K562 (cell line): Measurements from ENCODE around the gene SPTBN4. TPM values are rescaled to one million over a fixed set of nuclear protein-coding genes. Genes with fewer than 3 reads are reported as not detected.
A peak's percentile ranks its signal among the peaks of the same experiment; 100 is the strongest.

ENCODE experiments used
- ATAC-seq: fragments of 200-7000 bp; cut with Tn5 transposase; 3 replicates; pipeline ENCODE4 v1.9.1; 2020; ENCODE audit warnings: moderate library complexity
- BruUV-seq: library from RNA; stranded (reverse); fragments of 400-500 nt; replicated peaks from 2 replicates; lab custom pipeline; 2021; lab: Mats Ljungman, UMichigan
- CTCF ChIA-PET: fragments of 300-600 bp; formaldehyde crosslinking; extraction: SDS; loops from one replicate; lab custom pipeline; 2021; ENCODE audit warnings: low intra/inter-chr PET ratio; lab: Yijun Ruan, JAX
- POLR2A ChIA-PET: fragments of 300-600, 350-650 bp; sonication (Branson Sonifier 250); formaldehyde crosslinking; extraction: SDS; loops from one replicate; lab custom pipeline; 2021; ENCODE audit warnings: antibody characterized with exemption, inconsistent platforms; lab: Yijun Ruan, JAX
- DNase-seq, 4 experiments: peaks; one replicate each; pipeline versions ENCODE4 v3.0.0 to v3.0.0-alpha.2; 2011 to 2018; ENCODE audit warnings: low spot score in 3 of 4, mixed read lengths in 3 of 4; ENCODE audit errors: extremely low read depth in 1 of 4
- FAIRE-seq: peaks from 2 replicates; lab custom pipeline; 2011; peaks lifted over from hg19 to GRCh38; lab: Jason Lieb, UNC
- H2AFZ ChIP-seq: 2 replicates; pipeline ENCODE4 v1.6.0; 2011; ENCODE audit warnings: low read depth, low read length, control low read depth, inconsistent platforms
- H3K27ac ChIP-seq: fragments of 200-600 bp; 3 replicates; pipeline ENCODE4 v1.8.0; 2011; ENCODE audit warnings: low read depth, mild to moderate bottlenecking, control low read depth, inconsistent platforms, low read length, moderate library complexity, mixed read lengths; ENCODE audit errors: extremely low read depth
- H3K27me3 ChIP-seq, 2 experiments: fragments of 300-600 bp in 1 of 2; 2 replicates in 1 of 2; 3 replicates in 1 of 2; pipeline versions ENCODE4 v1.6.0 to v1.8.0; 2011; ENCODE audit warnings: inconsistent platforms in 2 of 2, low read length in 2 of 2, mild to moderate bottlenecking in 1 of 2, mixed read lengths in 1 of 2, moderate library complexity in 1 of 2; ENCODE audit not compliant: control insufficient read depth in 2 of 2, insufficient read depth in 2 of 2
- H3K36me3 ChIP-seq: fragments of 300-600 bp; 3 replicates; pipeline ENCODE4 v1.8.0; 2011; ENCODE audit warnings: mild to moderate bottlenecking, low read length, inconsistent platforms; ENCODE audit not compliant: control insufficient read depth, insufficient read depth
- H3K4me1 ChIP-seq, 2 experiments: fragments of 200-600 bp in 1 of 2; replicated peaks in 1 of 2; 2 replicates in 1 of 2; 3 replicates in 1 of 2; pipeline versions ENCODE4 v1.5.1 to v1.8.0; 2011; ENCODE audit warnings: inconsistent platforms in 2 of 2, low read length in 2 of 2, mild to moderate bottlenecking in 1 of 2, mixed read lengths in 1 of 2, moderate library complexity in 1 of 2; ENCODE audit not compliant: control insufficient read depth in 2 of 2, insufficient read depth in 2 of 2
- H3K4me2 ChIP-seq: 2 replicates; pipeline ENCODE4 v1.6.1; 2011; ENCODE audit warnings: low read length, control low read depth, inconsistent platforms, mixed read lengths; ENCODE audit not compliant: insufficient read depth
- H3K4me3 ChIP-seq: fragments of 200-600 bp; sonication (generic), shearing (Covaris generic); 2 replicates; pipeline ENCODE4 v1.5.1; 2016; ENCODE audit warnings: control low read depth, inconsistent platforms
- H3K79me2 ChIP-seq: fragments of 200-600 bp; 3 replicates; pipeline ENCODE4 v1.8.0; 2011; ENCODE audit warnings: low read length, inconsistent platforms; ENCODE audit not compliant: control insufficient read depth, insufficient read depth
- H3K9ac ChIP-seq, 2 experiments: 2 replicates each; pipeline versions ENCODE4 v1.6.0 to v1.6.1; 2011; ENCODE audit warnings: low read depth in 2 of 2, low read length in 2 of 2, control low read depth in 1 of 2, inconsistent platforms in 1 of 2, mild to moderate bottlenecking in 1 of 2, mixed read lengths in 1 of 2; ENCODE audit not compliant: insufficient read depth in 1 of 2
- H3K9me1 ChIP-seq: one replicate; pipeline ENCODE4 v1.6.0; 2011; ENCODE audit warnings: inconsistent platforms, mild to moderate bottlenecking, low read length, moderate library complexity; ENCODE audit not compliant: control insufficient read depth, insufficient read depth
- H3K9me3 ChIP-seq: replicated peaks from 2 replicates; pipeline ENCODE4 v1.5.1; 2011; ENCODE audit warnings: low read depth, low read length, inconsistent platforms; ENCODE audit not compliant: control insufficient read depth, insufficient read depth
- H4K20me1 ChIP-seq: replicated peaks from 2 replicates; pipeline ENCODE4 v1.6.1; 2011; ENCODE audit warnings: low read length, inconsistent platforms, mixed read lengths; ENCODE audit not compliant: control insufficient read depth, insufficient read depth
- EHMT2 ChIP-seq: fragments of 450-650 bp; IDR thresholded peaks from 2 replicates; pipeline ENCODE4 v1.6.1; 2018; ENCODE audit warnings: antibody characterized with exemption
- EP300 ChIP-seq: IDR thresholded peaks from 2 replicates; pipeline ENCODE4 v1.6.1; 2012; ENCODE audit warnings: low read length, improper control_type of control experiment
- GABPB2 ChIP-seq: fragments of 250-450 bp; sonication (Bioruptor Pico); conservative IDR thresholded peaks from 2 replicates; pipeline ENCODE4 v1.5.1; 2021; ENCODE audit warnings: mild to moderate bottlenecking
- MXI1 ChIP-seq: IDR thresholded peaks from 2 replicates; pipeline ENCODE4 v1.6.1; 2011; ENCODE audit warnings: low read depth, mild to moderate bottlenecking, improper control_type of control experiment, low read length
- RBM17 ChIP-seq: fragments of 200-400 bp; formaldehyde crosslinking; IDR thresholded peaks from 2 replicates; pipeline ENCODE4 v1.6.1; 2017; ENCODE audit warnings: low read depth, mild to moderate bottlenecking, low read length, borderline replicate concordance
- SRSF7 ChIP-seq: fragments of 200-400 bp; formaldehyde crosslinking; optimal IDR thresholded peaks from 2 replicates; pipeline ENCODE3; 2017; ENCODE audit warnings: mild to moderate bottlenecking, low read depth, low read length
- TAF7 ChIP-seq: fragments of 450-650 bp; IDR thresholded peaks from 2 replicates; pipeline ENCODE4 v1.6.1; 2016; ENCODE audit warnings: missing genetic modification characterization, missing compliant biosample characterization
- ZNF780A ChIP-seq: fragments of 250-450 bp; sonication (Bioruptor Pico); IDR thresholded peaks from 2 replicates; pipeline ENCODE4 v1.5.0; 2021; ENCODE audit warnings: mild to moderate bottlenecking
- whole genome bisulfite sequencing: fragments of 100-300 bp; shearing (Covaris generic); methylation state at CpG from one replicate; pipeline ENCODE4 v1.1.6; 2016; ENCODE audit warnings: low coverage, mixed read lengths; ENCODE audit not compliant: insufficient coverage; ENCODE audit errors: missing lambda C conversion rate; 5-methylcytosine and 5-hydroxymethylcytosine counted together
- in situ Hi-C: fragments of 300-500 bp; cut with MboI; formaldehyde crosslinking; loops from 4 replicates; pipeline ENCODE4 v1.15.0; 2018; ENCODE audit warnings: inconsistent platforms, mixed read lengths
- intact Hi-C: fragments of 100-400 bp; cut with micrococcal nuclease; formaldehyde crosslinking; loops from 2 replicates; pipeline ENCODE4 v1.14.2; 2022
- polyA plus RNA-seq, 8 experiments: library from polyadenylated mRNA; depleted of rRNA in 4 of 8; stranded (reverse) in 5 of 8; unstranded in 3 of 8; fragments of >200 nt; fragmentation: Nextera tagmentation in 2 of 8; fragmentation: Illumina TruSeq in 1 of 8; extraction: Ambion mirVana in 2 of 8; extraction: Trizol in 1 of 8; gene quantifications; 2 replicates each; pipeline versions ENCODE4 v1.2.1 to v1.2.3, GENCODE V29; 2011 to 2014; ENCODE audit warnings: inconsistent platforms in 1 of 8, missing spikeins in 1 of 8
- total RNA-seq, 7 experiments: library from RNA; depleted of rRNA in 6 of 7; stranded (reverse); fragments of >200 nt in 6 of 7; fragmentation: Illumina TruSeq in 2 of 7; extraction: Trizol in 2 of 7; gene quantifications; 2 replicates each; pipeline versions ENCODE4 v1.2.1 to v1.2.3, GENCODE V29; 2011 to 2021; ENCODE audit warnings: low replicate concordance in 1 of 7
- TF ChIP-seq, protein P1 (sequence below): fragments of 450-650 bp; formaldehyde crosslinking; IDR thresholded peaks from 2 replicates; pipeline ENCODE4 v1.4.0; 2022; ENCODE audit warnings: missing genetic modification characterization
- TF ChIP-seq, protein P2 (sequence below): sonication (generic); formaldehyde crosslinking; IDR thresholded peaks from 2 replicates; pipeline ENCODE4 v1.8.1; 2022; ENCODE audit warnings: missing genetic modification reagents
- TF ChIP-seq, protein P3 (sequence below): fragments of 450-650 bp; IDR thresholded peaks from 2 replicates; pipeline ENCODE4 v1.6.1; 2016
- TF ChIP-seq, protein P4 (sequence below): sonication (generic); formaldehyde crosslinking; IDR thresholded peaks from 2 replicates; pipeline ENCODE4 v1.4.0; 2020; ENCODE audit warnings: mild to moderate bottlenecking, missing genetic modification reagents
- TF ChIP-seq, protein P5 (sequence below), 3 experiments: IDR thresholded peaks in 2 of 3; conservative IDR thresholded peaks in 1 of 3; 2 replicates each; pipeline ENCODE4 v1.5.1; 2011 to 2012; ENCODE audit warnings: low read length in 3 of 3, mild to moderate bottlenecking in 3 of 3, control low read depth in 2 of 3, improper control_type of control experiment in 1 of 3, inconsistent platforms in 1 of 3, low read depth in 1 of 3, mixed read lengths in 1 of 3, moderate library complexity in 1 of 3; ENCODE audit not compliant: insufficient read depth in 2 of 3
- TF ChIP-seq, protein P6 (sequence below): fragments of 450-650 bp; conservative IDR thresholded peaks from 2 replicates; pipeline ENCODE4 v1.6.1; 2016; ENCODE audit warnings: missing genetic modification characterization, low read depth, mild to moderate bottlenecking, missing compliant biosample characterization, moderate library complexity

Gene SPTBN4
- total and polyA plus RNA-seq, 9 of the 15 experiments (the other 6 are each of a cell fraction or from before 2014, with no cell fraction given) = 0.01 to 1.5 (median 0.86) TPM

DNA sequence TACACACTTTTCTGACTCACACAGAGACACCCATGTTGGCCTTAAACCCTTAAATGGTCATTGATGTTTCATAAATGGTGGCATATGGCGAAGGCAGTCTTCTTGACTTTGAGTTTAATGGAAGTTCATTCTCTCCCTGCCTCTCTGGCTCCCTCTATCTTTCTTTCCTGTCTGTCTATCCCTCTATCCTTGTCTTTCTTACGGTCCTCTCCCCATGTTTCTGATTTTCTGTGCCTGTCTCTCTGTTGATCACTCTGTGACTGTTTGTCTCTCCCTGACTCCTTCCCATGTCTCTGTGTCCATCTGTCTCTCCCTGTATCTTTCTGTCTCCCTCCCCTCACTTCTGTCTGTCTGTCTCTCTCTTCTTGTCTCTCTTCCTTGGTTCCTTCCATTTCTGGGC, 66.7 kb downstream of the SPTBN4 start:
- ChIA-PET CTCF (no interaction called here), POLR2A (interaction anchor here (1.0 to 1.7 kb wide), 3 partner anchors 10 to 69 kb away, joined by 3 to 5 read pairs (median 5); no protein-coding TSS in a partner anchor)
- Histone ChIP-seq H4K20me1 (no peaks in the 10 kb centered on the region), H3K9me3 (no peaks in the 10 kb centered on the region), H3K4me2 (no peak overlapping the region), H3K4me3 (no peak overlapping the region), H3K27me3 (no peaks in the 10 kb centered on the region), H3K27ac (no peak overlapping the region), H3K9ac (no peak overlapping the region), H3K4me1 (peaks cover 15 to 36% of the 10 kb centered on the region in 2 experiments), H3K36me3 (no peaks in the 10 kb centered on the region), H2AFZ (no peak overlapping the region), H3K9me1 (no peaks in the 10 kb centered on the region), H3K79me2 (no peaks in the 10 kb centered on the region)
- in situ Hi-C loops = no loop called here
- FAIRE-seq (no peak), ATAC-seq (no peak), DNase-seq (no peak)
- no TSS peak for BruUV-seq
- WGBS = 21% methylated on average over 2 of the region's 2 CpGs
- intact Hi-C loops = no loop called here
- TF ChIP-seq, protein P1, sequence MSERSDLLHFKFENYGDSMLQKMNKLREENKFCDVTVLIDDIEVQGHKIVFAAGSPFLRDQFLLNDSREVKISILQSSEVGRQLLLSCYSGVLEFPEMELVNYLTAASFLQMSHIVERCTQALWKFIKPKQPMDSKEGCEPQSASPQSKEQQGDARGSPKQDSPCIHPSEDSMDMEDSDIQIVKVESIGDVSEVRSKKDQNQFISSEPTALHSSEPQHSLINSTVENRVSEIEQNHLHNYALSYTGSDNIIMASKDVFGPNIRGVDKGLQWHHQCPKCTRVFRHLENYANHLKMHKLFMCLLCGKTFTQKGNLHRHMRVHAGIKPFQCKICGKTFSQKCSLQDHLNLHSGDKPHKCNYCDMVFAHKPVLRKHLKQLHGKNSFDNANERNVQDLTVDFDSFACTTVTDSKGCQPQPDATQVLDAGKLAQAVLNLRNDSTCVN (CRISPR knock-in tag) = 0 out of 2 replicates have a peak, but pooled peaks have one; percentile 44
- TF ChIP-seq TAF7 = no peak
- TF ChIP-seq, protein P2, sequence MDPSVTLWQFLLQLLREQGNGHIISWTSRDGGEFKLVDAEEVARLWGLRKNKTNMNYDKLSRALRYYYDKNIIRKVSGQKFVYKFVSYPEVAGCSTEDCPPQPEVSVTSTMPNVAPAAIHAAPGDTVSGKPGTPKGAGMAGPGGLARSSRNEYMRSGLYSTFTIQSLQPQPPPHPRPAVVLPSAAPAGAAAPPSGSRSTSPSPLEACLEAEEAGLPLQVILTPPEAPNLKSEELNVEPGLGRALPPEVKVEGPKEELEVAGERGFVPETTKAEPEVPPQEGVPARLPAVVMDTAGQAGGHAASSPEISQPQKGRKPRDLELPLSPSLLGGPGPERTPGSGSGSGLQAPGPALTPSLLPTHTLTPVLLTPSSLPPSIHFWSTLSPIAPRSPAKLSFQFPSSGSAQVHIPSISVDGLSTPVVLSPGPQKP = no peak
- TF ChIP-seq MXI1 = no peak
- TF ChIP-seq GABPB2 = no peak
- TF ChIP-seq SRSF7 = no peak
- peak; percentile 90 for TF ChIP-seq EHMT2
- TF ChIP-seq, protein P3, sequence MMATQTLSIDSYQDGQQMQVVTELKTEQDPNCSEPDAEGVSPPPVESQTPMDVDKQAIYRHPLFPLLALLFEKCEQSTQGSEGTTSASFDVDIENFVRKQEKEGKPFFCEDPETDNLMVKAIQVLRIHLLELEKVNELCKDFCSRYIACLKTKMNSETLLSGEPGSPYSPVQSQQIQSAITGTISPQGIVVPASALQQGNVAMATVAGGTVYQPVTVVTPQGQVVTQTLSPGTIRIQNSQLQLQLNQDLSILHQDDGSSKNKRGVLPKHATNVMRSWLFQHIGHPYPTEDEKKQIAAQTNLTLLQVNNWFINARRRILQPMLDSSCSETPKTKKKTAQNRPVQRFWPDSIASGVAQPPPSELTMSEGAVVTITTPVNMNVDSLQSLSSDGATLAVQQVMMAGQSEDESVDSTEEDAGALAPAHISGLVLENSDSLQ = 0 out of 2 replicates have a peak, but pooled peaks have one; percentile 10
- TF ChIP-seq, protein P4, sequence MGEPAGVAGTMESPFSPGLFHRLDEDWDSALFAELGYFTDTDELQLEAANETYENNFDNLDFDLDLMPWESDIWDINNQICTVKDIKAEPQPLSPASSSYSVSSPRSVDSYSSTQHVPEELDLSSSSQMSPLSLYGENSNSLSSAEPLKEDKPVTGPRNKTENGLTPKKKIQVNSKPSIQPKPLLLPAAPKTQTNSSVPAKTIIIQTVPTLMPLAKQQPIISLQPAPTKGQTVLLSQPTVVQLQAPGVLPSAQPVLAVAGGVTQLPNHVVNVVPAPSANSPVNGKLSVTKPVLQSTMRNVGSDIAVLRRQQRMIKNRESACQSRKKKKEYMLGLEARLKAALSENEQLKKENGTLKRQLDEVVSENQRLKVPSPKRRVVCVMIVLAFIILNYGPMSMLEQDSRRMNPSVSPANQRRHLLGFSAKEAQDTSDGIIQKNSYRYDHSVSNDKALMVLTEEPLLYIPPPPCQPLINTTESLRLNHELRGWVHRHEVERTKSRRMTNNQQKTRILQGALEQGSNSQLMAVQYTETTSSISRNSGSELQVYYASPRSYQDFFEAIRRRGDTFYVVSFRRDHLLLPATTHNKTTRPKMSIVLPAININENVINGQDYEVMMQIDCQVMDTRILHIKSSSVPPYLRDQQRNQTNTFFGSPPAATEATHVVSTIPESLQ (CRISPR knock-in tag) = no peak
- TF ChIP-seq, protein P5, sequence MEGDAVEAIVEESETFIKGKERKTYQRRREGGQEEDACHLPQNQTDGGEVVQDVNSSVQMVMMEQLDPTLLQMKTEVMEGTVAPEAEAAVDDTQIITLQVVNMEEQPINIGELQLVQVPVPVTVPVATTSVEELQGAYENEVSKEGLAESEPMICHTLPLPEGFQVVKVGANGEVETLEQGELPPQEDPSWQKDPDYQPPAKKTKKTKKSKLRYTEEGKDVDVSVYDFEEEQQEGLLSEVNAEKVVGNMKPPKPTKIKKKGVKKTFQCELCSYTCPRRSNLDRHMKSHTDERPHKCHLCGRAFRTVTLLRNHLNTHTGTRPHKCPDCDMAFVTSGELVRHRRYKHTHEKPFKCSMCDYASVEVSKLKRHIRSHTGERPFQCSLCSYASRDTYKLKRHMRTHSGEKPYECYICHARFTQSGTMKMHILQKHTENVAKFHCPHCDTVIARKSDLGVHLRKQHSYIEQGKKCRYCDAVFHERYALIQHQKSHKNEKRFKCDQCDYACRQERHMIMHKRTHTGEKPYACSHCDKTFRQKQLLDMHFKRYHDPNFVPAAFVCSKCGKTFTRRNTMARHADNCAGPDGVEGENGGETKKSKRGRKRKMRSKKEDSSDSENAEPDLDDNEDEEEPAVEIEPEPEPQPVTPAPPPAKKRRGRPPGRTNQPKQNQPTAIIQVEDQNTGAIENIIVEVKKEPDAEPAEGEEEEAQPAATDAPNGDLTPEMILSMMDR (IDR thresholded peaks at IDR 0.05 in 2 of 3, conservative IDR thresholded peaks at IDR 0.05 in 1 of 3; ENCODE audit: insufficient read depth in 2 of 3, low read depth in 1 of 3, low read length in 3 of 3) = peak in 2 of 3 experiments; percentile 30 to 53; a peak in 2 of 6 replicates
- TF ChIP-seq EP300 = no peak
- no peak for TF ChIP-seq ZNF780A (CRISPR knock-in tag)
- TF ChIP-seq RBM17 = no peak
- TF ChIP-seq, protein P6, sequence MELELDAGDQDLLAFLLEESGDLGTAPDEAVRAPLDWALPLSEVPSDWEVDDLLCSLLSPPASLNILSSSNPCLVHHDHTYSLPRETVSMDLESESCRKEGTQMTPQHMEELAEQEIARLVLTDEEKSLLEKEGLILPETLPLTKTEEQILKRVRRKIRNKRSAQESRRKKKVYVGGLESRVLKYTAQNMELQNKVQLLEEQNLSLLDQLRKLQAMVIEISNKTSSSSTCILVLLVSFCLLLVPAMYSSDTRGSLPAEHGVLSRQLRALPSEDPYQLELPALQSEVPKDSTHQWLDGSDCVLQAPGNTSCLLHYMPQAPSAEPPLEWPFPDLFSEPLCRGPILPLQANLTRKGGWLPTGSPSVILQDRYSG = no peak
